OCI-LY7 (cell line): ENCODE data around the gene PHACTR1. TPM values are rescaled to one million over a fixed set of nuclear protein-coding genes. Genes with fewer than 3 reads are reported as not detected.

Source experiments
- BruUV-seq: library from RNA; stranded (reverse); fragments of 400-500 nt; replicated peaks from 2 replicates; lab custom pipeline; 2021; lab: Mats Ljungman, UMichigan
- CTCF ChIA-PET: fragments of 300-600 bp; sonication (Branson Sonifier 250); formaldehyde crosslinking; loops from one replicate; lab custom pipeline; 2022; ENCODE audit warnings: antibody characterized with exemption; ENCODE audit not compliant: unreplicated experiment; lab: Charles Lee
- POLR2A ChIA-PET: fragments of 300-600 bp; sonication (Branson Sonifier 250); formaldehyde crosslinking; loops from one replicate; lab custom pipeline; 2022; ENCODE audit warnings: antibody characterized with exemption; lab: Charles Lee
- DNase-seq: peaks from one replicate; pipeline ENCODE4 v3.0.0-alpha.2; 2015; ENCODE audit warnings: low spot score
- H2AFZ ChIP-seq: fragments of 200-600 bp; sonication (generic), shearing (Covaris generic); 2 replicates; pipeline ENCODE4 v1.6.1; 2014; ENCODE audit warnings: mild to moderate bottlenecking, antibody characterized with exemption, low read length, moderate library complexity
- H3K27ac ChIP-seq: fragments of 200-600 bp; sonication (generic); 2 replicates; pipeline ENCODE4 v1.5.1; 2014; ENCODE audit warnings: mixed run types, low read depth, mild to moderate bottlenecking, moderate library complexity, low read length, inconsistent platforms; ENCODE audit not compliant: poor library complexity, severe bottlenecking
- H3K36me3 ChIP-seq: fragments of 200-600 bp; sonication (generic); 2 replicates; pipeline ENCODE4 v1.6.1; 2014; ENCODE audit warnings: mild to moderate bottlenecking, antibody characterized with exemption, low read length, moderate library complexity, mixed read lengths; ENCODE audit not compliant: insufficient read depth
- H3K4me1 ChIP-seq: fragments of 200-600 bp; sonication (generic); 2 replicates; pipeline ENCODE4 v1.5.1; 2014; ENCODE audit warnings: mild to moderate bottlenecking, low read length; ENCODE audit not compliant: insufficient read depth, poor library complexity, severe bottlenecking
- H3K4me2 ChIP-seq: fragments of 200-600 bp; sonication (generic); 2 replicates; pipeline ENCODE4 v1.6.1; 2014; ENCODE audit warnings: mild to moderate bottlenecking, low read length
- H3K4me3 ChIP-seq: fragments of 200-600 bp; sonication (generic); 2 replicates; pipeline ENCODE4 v1.5.1; 2014; ENCODE audit warnings: mild to moderate bottlenecking, low read depth, low read length; ENCODE audit not compliant: poor library complexity, severe bottlenecking
- H3K79me2 ChIP-seq: fragments of 200-600 bp; sonication (generic); 2 replicates; pipeline ENCODE4 v1.6.1; 2016; ENCODE audit warnings: low read depth, mild to moderate bottlenecking, low read length, moderate library complexity, mixed read lengths; ENCODE audit not compliant: insufficient read depth
- H3K9me2 ChIP-seq: fragments of 200-600 bp; sonication (generic); 2 replicates; pipeline ENCODE4 v1.6.1; 2016; ENCODE audit warnings: mild to moderate bottlenecking, low read length, mixed read lengths; ENCODE audit not compliant: insufficient read depth
- H3K9me3 ChIP-seq: fragments of 200-600 bp; sonication (generic); 2 replicates; pipeline ENCODE4 v1.6.1; 2014; ENCODE audit warnings: mild to moderate bottlenecking, mixed run types, low read length, mixed read lengths
- H4K20me1 ChIP-seq: fragments of 200-600 bp; sonication (generic); 2 replicates; pipeline ENCODE4 v1.6.1; 2014; ENCODE audit warnings: mild to moderate bottlenecking, antibody characterized with exemption, low read length, moderate library complexity, mixed read lengths; ENCODE audit not compliant: insufficient read depth
- CTCF ChIP-seq: fragments of 200-600 bp; sonication (generic); conservative IDR thresholded peaks from 2 replicates; pipeline ENCODE4 v1.5.1; 2014; ENCODE audit warnings: mild to moderate bottlenecking, antibody characterized with exemption, low read length, moderate library complexity, mixed read lengths
- EZH2phosphoT487 ChIP-seq: fragments of 200-600 bp; sonication (generic); IDR thresholded peaks from 2 replicates; pipeline ENCODE4 v1.6.1; 2018; ENCODE audit warnings: low read depth, borderline replicate concordance, mild to moderate bottlenecking, mixed run types, antibody characterized with exemption, low read length, moderate library complexity, mixed read lengths
- intact Hi-C: fragments of 100-400 bp; cut with micrococcal nuclease; formaldehyde crosslinking; loops from one replicate; pipeline ENCODE4 v1.10.0; 2022; ENCODE audit not compliant: unreplicated experiment
- total RNA-seq, 2 experiments: library from RNA; depleted of rRNA in 1 of 2; stranded (reverse); fragments of >200 nt in 1 of 2; shearing (Covaris generic) in 1 of 2; gene quantifications; 2 replicates each; pipeline ENCODE4 v1.2.3, GENCODE V29; 2014 to 2022

PHACTR1 gene
- total RNA-seq, 2 experiments from 2014 or later = 25.1 to 46.6 TPM

GRCh38 chr6:13184547-13184946 is 468.0 kb downstream of the PHACTR1 start:
- Histone ChIP-seq H3K4me1 (no peaks in the 10 kb centered on the region), H4K20me1 (no peaks in the 10 kb centered on the region), H3K27ac (no peak overlapping the region), H3K4me2 (no peak overlapping the region), H3K36me3 (no peaks in the 10 kb centered on the region), H2AFZ (no peak overlapping the region), H3K9me2 (no peaks in the 10 kb centered on the region), H3K4me3 (no peak overlapping the region), H3K9me3 (no peaks in the 10 kb centered on the region), H3K79me2 (no peaks in the 10 kb centered on the region)
- no peak for DNase-seq
- intact Hi-C loops = no loop called here
- no peak for TF ChIP-seq CTCF
- no peak for TF ChIP-seq EZH2phosphoT487
- ChIA-PET CTCF (no interaction called here), POLR2A (interaction anchor here (0.6 kb wide), 1 partner anchor 480 kb away, joined by 3 read pairs; no protein-coding TSS in a partner anchor)
- no TSS peak for BruUV-seq

GRCh38 chr6:13186861-13187260 is 470.3 kb downstream of the PHACTR1 start:
- Histone ChIP-seq H3K27ac (no peak overlapping the region), H3K4me1 (no peaks in the 10 kb centered on the region), H3K9me3 (no peaks in the 10 kb centered on the region), H3K9me2 (no peaks in the 10 kb centered on the region), H3K4me2 (no peak overlapping the region), H4K20me1 (no peaks in the 10 kb centered on the region), H2AFZ (no peak overlapping the region), H3K4me3 (no peak overlapping the region), H3K36me3 (no peaks in the 10 kb centered on the region), H3K79me2 (no peaks in the 10 kb centered on the region)
- no TSS peak for BruUV-seq
- intact Hi-C loops = no loop called here
- CTCF ChIA-PET = no interaction called here
- DNase-seq = no peak
- TF ChIP-seq CTCF (no peak), EZH2phosphoT487 (no peak)
- POLR2A ChIA-PET = interaction anchor here (0.7 to 1.2 kb wide), 4 partner anchors 10 to 142 kb away, joined by 3 read pairs; no protein-coding TSS in a partner anchor

- Histone ChIP-seq H3K9me3 (no peaks in the 10 kb centered on the region), H4K20me1 (no peaks in the 10 kb centered on the region), H3K36me3 (no peaks in the 10 kb centered on the region), H3K27ac (no peak overlapping the region), H3K79me2 (no peaks in the 10 kb centered on the region), H2AFZ (no peak overlapping the region), H3K9me2 (no peaks in the 10 kb centered on the region), H3K4me2 (no peak overlapping the region), H3K4me3 (no peak overlapping the region), H3K4me1 (no peaks in the 10 kb centered on the region)
- DNase-seq = no peak
- TF ChIP-seq EZH2phosphoT487 (no peak), CTCF (no peak)
- CTCF ChIA-PET = no interaction called here
- intact Hi-C loops = no loop called here
- POLR2A ChIA-PET = interaction anchor here (0.6 to 1.2 kb wide), 3 partner anchors 14 to 141 kb away, joined by 3 to 4 read pairs (median 3); no protein-coding TSS in a partner anchor
- no TSS peak for BruUV-seq
Observed at GRCh38 chr6:13187692-13188091, 471.1 kb downstream of the PHACTR1 start.
